Measurements from ENCODE around the gene ARRDC3. TPM values are rescaled to one million over a fixed set of nuclear protein-coding genes. Genes with fewer than 3 reads are reported as not detected.

ARRDC3 gene
- total RNA-seq, 6 experiments from 2014 or later = 26.2 to 45.0 (median 38.1) TPM

- TF ChIP-seq CTCF (IDR thresholded peaks at IDR 0.05) = no peak
- H3K9me3 Mint-ChIP-seq = no peaks in the 10 kb centered on the region
- no peak overlapping the region for H3K4me3 Mint-ChIP-seq
- H3K27ac Mint-ChIP-seq = peak overlapping the region; percentile 24
- DNase-seq = no peak
- peaks cover 69% of the 10 kb centered on the region for H3K36me3 Mint-ChIP-seq (ENCODE audit: low read depth)
- peaks cover 33% of the 10 kb centered on the region for H3K4me1 Mint-ChIP-seq (ENCODE audit: low read depth)
- peaks cover 8% of the 10 kb centered on the region for H3K27me3 Mint-ChIP-seq (ENCODE audit: insufficient read depth)
Observed at GRCh38 chr5:91373006-91373405, 10.1 kb downstream of the ARRDC3 start.

GRCh38 chr5:91369480-91369879 is 13.6 kb downstream of the ARRDC3 start:
- no peak overlapping the region for H3K27ac Mint-ChIP-seq
- TF ChIP-seq CTCF (IDR thresholded peaks at IDR 0.05) = no peak
- peaks cover 10% of the 10 kb centered on the region for H3K27me3 Mint-ChIP-seq (ENCODE audit: insufficient read depth)
- no peaks in the 10 kb centered on the region for H3K9me3 Mint-ChIP-seq
- H3K36me3 Mint-ChIP-seq (ENCODE audit: low read depth) = peaks cover 57% of the 10 kb centered on the region
- H3K4me3 Mint-ChIP-seq = no peak overlapping the region
- no peak for DNase-seq
- peaks cover 16% of the 10 kb centered on the region for H3K4me1 Mint-ChIP-seq (ENCODE audit: low read depth)

GRCh38 chr5:91367908-91368648 is 15.0 kb downstream of the ARRDC3 start:
- no peaks in the 10 kb centered on the region for H3K9me3 Mint-ChIP-seq
- H3K27me3 Mint-ChIP-seq (ENCODE audit: insufficient read depth) = peaks cover 10% of the 10 kb centered on the region
- DNase-seq = no peak
- H3K27ac Mint-ChIP-seq = 0 out of 2 replicates have a peak overlapping the region, but pooled peaks have one; percentile 24
- peaks cover 46% of the 10 kb centered on the region for H3K36me3 Mint-ChIP-seq (ENCODE audit: low read depth)
- TF ChIP-seq CTCF (IDR thresholded peaks at IDR 0.05) = no peak
- H3K4me1 Mint-ChIP-seq (ENCODE audit: low read depth) = peaks cover 5% of the 10 kb centered on the region
- no peak overlapping the region for H3K4me3 Mint-ChIP-seq

GRCh38 chr5:91367344-91367743 is 15.8 kb downstream of the ARRDC3 start:
- TF ChIP-seq CTCF (IDR thresholded peaks at IDR 0.05) = no peak
- Mint-ChIP-seq H3K36me3 (ENCODE audit: low read depth) (peaks cover 41% of the 10 kb centered on the region), H3K27me3 (ENCODE audit: insufficient read depth) (peaks cover 10% of the 10 kb centered on the region), H3K4me3 (no peak overlapping the region), H3K9me3 (no peaks in the 10 kb centered on the region), H3K4me1 (ENCODE audit: low read depth) (no peaks in the 10 kb centered on the region; the same call in 1 of the 2 replicates), H3K27ac (no peak overlapping the region; the same call in 1 of the 2 replicates)
- DNase-seq = no peak

GRCh38 chr5:91366551-91366950 is 16.6 kb downstream of the ARRDC3 start:
- Mint-ChIP-seq H3K9me3 (no peaks in the 10 kb centered on the region), H3K4me3 (peak overlapping the region; percentile 15; the same call in 1 of the 2 replicates), H3K27ac (peak overlapping the region; percentile 36; the same call in 1 of the 2 replicates), H3K27me3 (ENCODE audit: insufficient read depth) (peaks cover 10% of the 10 kb centered on the region), H3K4me1 (ENCODE audit: low read depth) (peaks cover 4% of the 10 kb centered on the region), H3K36me3 (ENCODE audit: low read depth) (peaks cover 35% of the 10 kb centered on the region)
- no peak for DNase-seq
- TF ChIP-seq CTCF (IDR thresholded peaks at IDR 0.05) = no peak
